Endothelial cell of umbilical vein (primary cell): ENCODE measurements around the gene IGFBP2. TPM values are rescaled to one million over a fixed set of nuclear protein-coding genes. Genes with fewer than 3 reads are reported as not detected.

Experiments used
- BruUV-seq: library from RNA; stranded (reverse); fragments of 400-500 nt; replicated peaks from 2 replicates; lab custom pipeline; 2021; lab: Mats Ljungman, UMichigan
- CTCF ChIA-PET: fragments of 300-600, 350-600 bp; sonication (Branson Sonifier 250); formaldehyde crosslinking; loops from one replicate; lab custom pipeline; 2021; ENCODE audit warnings: antibody characterized with exemption, inconsistent platforms; lab: Charles Lee
- POLR2A ChIA-PET: fragments of 300-600, 350-600 bp; sonication (Branson Sonifier 250); formaldehyde crosslinking; loops from one replicate; lab custom pipeline; 2021; ENCODE audit warnings: antibody characterized with exemption, inconsistent platforms; lab: Charles Lee
- DNase-seq: peaks from one replicate; pipeline ENCODE4 v3.0.0-alpha.2; 2011; ENCODE audit warnings: low read depth, low spot score
- FAIRE-seq: peaks from 2 replicates; lab custom pipeline; 2011; peaks lifted over from hg19 to GRCh38; lab: Jason Lieb, UNC
- H2AFZ ChIP-seq: 2 replicates; pipeline ENCODE4 v1.6.0; 2012; ENCODE audit warnings: low read depth, low read length, control low read depth, inconsistent platforms
- H3K27ac ChIP-seq: 2 replicates; pipeline ENCODE4 v1.5.1; 2011; ENCODE audit warnings: low read depth, mild to moderate bottlenecking, control low read depth, low read length, moderate library complexity; ENCODE audit not compliant: insufficient read depth
- H3K27me3 ChIP-seq, 2 experiments: 2 replicates each; pipeline versions ENCODE4 v1.6.0 to v1.6.1; 2011; ENCODE audit warnings: low read length in 2 of 2, mixed read lengths in 1 of 2; ENCODE audit not compliant: control insufficient read depth in 2 of 2, insufficient read depth in 2 of 2
- H3K36me3 ChIP-seq, 2 experiments: 2 replicates in 1 of 2; 3 replicates in 1 of 2; pipeline ENCODE4 v1.5.1; 2011; ENCODE audit warnings: low read length in 2 of 2, mild to moderate bottlenecking in 1 of 2, moderate library complexity in 1 of 2; ENCODE audit not compliant: control insufficient read depth in 2 of 2, insufficient read depth in 2 of 2; ENCODE audit errors: extremely low read depth in 1 of 2
- H3K4me1 ChIP-seq: 3 replicates; pipeline ENCODE4 v1.5.1; 2011; ENCODE audit warnings: mild to moderate bottlenecking, low read length; ENCODE audit not compliant: control insufficient read depth, insufficient read depth; ENCODE audit errors: extremely low read depth
- H3K4me2 ChIP-seq: 2 replicates; pipeline ENCODE4 v1.6.1; 2011; ENCODE audit warnings: low read length, control low read depth, mixed read lengths; ENCODE audit not compliant: insufficient read depth
- H3K4me3 ChIP-seq, 3 experiments: fragments of 200-600 bp in 1 of 3; sonication (generic), shearing (Covaris generic) in 1 of 3; replicated peaks in 1 of 3; 2 replicates each; pipeline ENCODE4 v1.5.1; 2011 to 2016; ENCODE audit warnings: control low read depth in 3 of 3, low read length in 3 of 3, mild to moderate bottlenecking in 2 of 3, inconsistent platforms in 1 of 3, low read depth in 1 of 3, moderate library complexity in 1 of 3; ENCODE audit not compliant: insufficient read depth in 1 of 3
- H3K79me2 ChIP-seq: 2 replicates; pipeline ENCODE4 v1.6.0; 2012; ENCODE audit warnings: low read length, inconsistent platforms; ENCODE audit not compliant: control insufficient read depth, insufficient read depth
- H3K9ac ChIP-seq: replicated peaks from 2 replicates; pipeline ENCODE3; 2011; ENCODE audit warnings: low read length, control low read depth; ENCODE audit not compliant: insufficient read depth; ENCODE audit errors: extremely low read depth
- H3K9me1 ChIP-seq: replicated peaks from 3 replicates; pipeline ENCODE4 v1.6.0; 2011; ENCODE audit warnings: mild to moderate bottlenecking, low read length; ENCODE audit not compliant: control insufficient read depth, insufficient read depth; ENCODE audit errors: extremely low read depth
- H3K9me3 ChIP-seq: replicated peaks from 2 replicates; pipeline ENCODE4 v1.5.1; 2012; ENCODE audit warnings: low read length, inconsistent platforms; ENCODE audit not compliant: control insufficient read depth, insufficient read depth
- H4K20me1 ChIP-seq: replicated peaks from 2 replicates; pipeline ENCODE3; 2011; ENCODE audit warnings: mild to moderate bottlenecking, low read length; ENCODE audit not compliant: control insufficient read depth, insufficient read depth; ENCODE audit errors: extremely low read depth
- CTCF ChIP-seq, 2 donors: IDR thresholded peaks; 1 replicate in 1 of 2; 2 replicates in 1 of 2; pipeline ENCODE4 v1.5.1; 2011; ENCODE audit warnings: low read length in 2 of 2, mild to moderate bottlenecking in 2 of 2, moderate library complexity in 2 of 2, control low read depth in 1 of 2, inconsistent platforms in 1 of 2, low read depth in 1 of 2; ENCODE audit not compliant: insufficient read depth in 1 of 2; ENCODE audit errors: extremely low read depth in 1 of 2
- EZH2 ChIP-seq: IDR thresholded peaks from 2 replicates; pipeline ENCODE4 v1.6.1; 2012; ENCODE audit warnings: borderline replicate concordance, low read depth, mild to moderate bottlenecking, moderate library complexity, low read length, inconsistent platforms; ENCODE audit not compliant: severe bottlenecking
- GATA2 ChIP-seq: IDR thresholded peaks from 2 replicates; pipeline ENCODE4 v1.7.0; 2011; ENCODE audit warnings: low read depth, mild to moderate bottlenecking, moderate library complexity, mixed read lengths, low read length; ENCODE audit not compliant: insufficient read length, insufficient read depth
- JUN ChIP-seq: IDR thresholded peaks from 2 replicates; pipeline ENCODE4 v1.6.1; 2011; ENCODE audit warnings: borderline replicate concordance, low read depth; ENCODE audit not compliant: insufficient read length, insufficient read depth
- MYC ChIP-seq: IDR thresholded peaks from one replicate; pipeline ENCODE4 v1.6.1; 2011; ENCODE audit warnings: mild to moderate bottlenecking, low read depth, low read length
- POLR2A ChIP-seq: IDR thresholded peaks from 2 replicates; pipeline ENCODE4 v1.6.1; 2012; ENCODE audit warnings: low read depth, mild to moderate bottlenecking, control low read depth, low read length
- POLR2AphosphoS5 ChIP-seq: IDR thresholded peaks from 2 replicates; pipeline ENCODE4 v1.6.1; 2012; ENCODE audit warnings: low read depth, mild to moderate bottlenecking, control low read depth, low read length, moderate library complexity; ENCODE audit not compliant: insufficient read depth
- dilution Hi-C: fragments of 300-500 bp; cut with MboI; formaldehyde crosslinking; loops from one replicate; pipeline ENCODE4 v1.15.0; 2019; ENCODE audit warnings: low sequenced_read_pairs; ENCODE audit not compliant: extremely low pct_ligation_motif_present
- intact Hi-C: fragments of 100-400 bp; cut with micrococcal nuclease; formaldehyde crosslinking; loops from one replicate; pipeline ENCODE4 v1.10.0; 2022
- polyA plus RNA-seq, 4 experiments: library from polyadenylated mRNA; depleted of rRNA in 3 of 4; stranded (reverse) in 3 of 4; unstranded in 1 of 4; fragments of >200 nt; gene quantifications; 2 replicates each; pipeline versions ENCODE4 v1.2.1 to v1.2.3, GENCODE V29; 2011 to 2012; ENCODE audit warnings: missing spikeins in 1 of 4
- total RNA-seq: library from RNA; stranded (reverse); gene quantifications from 2 replicates; pipeline ENCODE4 v1.2.3, GENCODE V29; 2021

IGFBP2 gene
- total and polyA plus RNA-seq, 2 donors (not counting 3 experiments of a cell fraction or from before 2014, with no cell fraction given) = 212 to 261 TPM

GRCh38 chr2:216670266-216671080 is 37.3 kb downstream of the IGFBP2 start:
- Histone ChIP-seq H2AFZ (no peak overlapping the region), H3K79me2 (no peaks in the 10 kb centered on the region), H3K4me2 (no peak overlapping the region), H3K4me1 (no peaks in the 10 kb centered on the region), H3K27me3 (peaks cover 0 to 8% of the 10 kb centered on the region in 2 experiments), H3K9me1 (no peaks in the 10 kb centered on the region), H3K9ac (no peak overlapping the region), H3K9me3 (no peaks in the 10 kb centered on the region), H3K4me3 (no peak overlapping the region), H3K36me3 (no peaks in the 10 kb centered on the region), H3K27ac (no peak overlapping the region), H4K20me1 (no peaks in the 10 kb centered on the region)
- BruUV-seq = no TSS peak
- ChIA-PET CTCF (interaction anchor here (1.0 to 12.6 kb wide), 4 partner anchors 8 to 151 kb away, joined by 3 to 583 read pairs (median 8); no protein-coding TSS in a partner anchor), POLR2A (no interaction called here)
- FAIRE-seq = no peak
- intact Hi-C loops (no loop called here), dilution Hi-C loops (no loop called here)
- no peak for DNase-seq
- no peak for TF ChIP-seq EZH2
- TF ChIP-seq CTCF (IDR thresholded peaks at IDR 0.05; ENCODE audit: extremely low read depth in 1 of 2, insufficient read depth in 1 of 2, low read depth in 1 of 2, low read length in 2 of 2) = no peak

GRCh38 chr2:216671081-216671411 is 37.8 kb downstream of the IGFBP2 start:
- Histone ChIP-seq H2AFZ (no peak overlapping the region), H3K4me3 (no peak overlapping the region), H3K27me3 (peaks cover 0 to 10% of the 10 kb centered on the region in 2 experiments), H3K36me3 (no peaks in the 10 kb centered on the region), H3K9me3 (no peaks in the 10 kb centered on the region), H4K20me1 (no peaks in the 10 kb centered on the region), H3K79me2 (no peaks in the 10 kb centered on the region), H3K9ac (no peak overlapping the region), H3K27ac (no peak overlapping the region), H3K9me1 (no peaks in the 10 kb centered on the region), H3K4me2 (no peak overlapping the region), H3K4me1 (no peaks in the 10 kb centered on the region)
- dilution Hi-C loops (no loop called here), intact Hi-C loops (no loop called here)
- ChIA-PET CTCF (interaction anchor here (1.0 to 2.0 kb wide), 3 partner anchors 8 to 151 kb away, joined by 3 to 12 read pairs (median 5); no protein-coding TSS in a partner anchor), POLR2A (no interaction called here)
- no TSS peak for BruUV-seq
- TF ChIP-seq EZH2 (no peak), JUN (no peak), POLR2AphosphoS5 (no peak), MYC (no peak), POLR2A (no peak), CTCF (IDR thresholded peaks at IDR 0.05; ENCODE audit: extremely low read depth in 1 of 2, insufficient read depth in 1 of 2, low read depth in 1 of 2, low read length in 2 of 2) (no peak), GATA2 (no peak)
- no peak for DNase-seq
- no peak for FAIRE-seq
